NOMO-1 treated with DMSO at 0.1 percent for 48 hours (cell line): Measurements from ENCODE around the gene FZD1.

ENCODE experiments used
- DNase-seq: peaks from one replicate; lab custom pipeline; 2025; ENCODE audit not compliant: unreplicated experiment; lab: John Stamatoyannopoulos, UW

Gene FZD1

DNA sequence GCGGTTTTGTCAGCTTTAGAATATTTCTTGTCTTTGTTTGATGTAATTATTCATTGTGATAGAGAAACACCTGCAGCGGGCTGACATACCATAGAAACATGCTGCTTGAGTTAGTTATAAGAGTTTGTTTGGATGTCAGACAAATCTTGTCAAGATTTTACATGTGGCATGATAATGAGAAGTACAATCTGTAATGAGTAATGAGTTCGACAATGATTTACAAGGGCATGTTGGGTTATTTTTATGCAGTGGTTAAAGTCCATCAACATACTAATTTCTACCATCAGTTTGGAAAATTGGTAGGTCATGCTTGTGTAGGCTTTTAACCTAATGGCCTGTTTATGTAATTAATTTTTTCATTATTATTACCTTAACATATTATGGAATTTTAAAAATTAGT is 31.3 kb downstream of the FZD1 start:
- no peak for DNase-seq

DNA sequence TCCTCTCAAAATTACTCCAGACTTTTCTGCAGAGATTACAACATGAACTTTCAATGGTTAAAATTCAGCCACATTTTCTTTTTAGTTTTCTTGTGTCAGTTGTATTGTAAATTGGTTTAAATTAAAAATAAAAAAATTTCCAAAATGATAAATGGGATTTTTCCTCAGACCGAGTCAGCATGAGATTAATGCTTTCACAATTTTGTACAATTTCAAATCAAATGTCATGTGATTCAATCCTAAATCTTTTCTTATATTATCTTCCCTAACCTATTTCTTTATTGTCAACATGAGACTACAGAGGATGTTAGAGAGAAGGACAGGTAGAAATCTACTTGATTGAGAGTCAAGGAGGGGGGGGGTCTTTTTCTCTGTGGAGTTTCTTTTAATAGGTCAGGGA is 33.7 kb downstream of the FZD1 start:
- DNase-seq: no peak

DNA sequence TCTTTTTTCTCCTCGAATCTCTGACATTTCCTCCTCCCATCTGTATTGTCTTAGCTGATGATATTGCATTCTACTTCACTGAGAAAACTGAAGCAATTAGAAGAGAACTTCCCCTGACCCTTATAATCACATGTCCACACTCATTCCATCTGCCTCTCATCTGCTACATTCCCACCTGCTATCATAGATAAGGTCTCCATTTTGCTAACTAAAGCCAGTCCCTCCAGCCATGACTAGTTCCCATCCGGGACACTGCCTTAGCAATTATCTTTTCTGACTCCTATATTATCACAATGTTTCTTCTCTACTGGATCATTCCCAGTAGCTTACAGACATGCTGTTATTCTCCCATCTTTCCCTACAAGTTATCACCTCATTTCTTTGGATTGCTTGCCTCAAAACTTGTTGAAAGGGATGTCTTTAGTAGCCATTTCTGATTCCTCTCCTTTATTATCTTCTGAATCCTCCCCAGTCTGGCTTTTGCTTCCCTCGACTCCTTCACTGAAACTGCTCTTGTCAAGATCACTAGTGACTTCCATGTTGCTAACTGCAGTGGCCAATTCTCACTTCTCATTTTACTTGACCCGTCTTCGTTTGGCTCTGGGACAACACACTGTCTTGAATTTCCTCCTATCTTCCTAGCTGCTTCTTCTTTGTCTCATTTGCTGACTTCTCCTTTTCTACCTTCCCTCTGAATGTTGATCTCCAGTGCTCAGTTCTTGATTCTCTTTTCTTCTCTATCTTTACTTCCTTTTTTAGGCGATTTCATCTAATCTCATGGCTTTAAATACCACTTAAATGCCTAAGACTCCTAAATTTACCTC is 35.9 kb downstream of the FZD1 start:
- peak; percentile 100 for DNase-seq

DNA sequence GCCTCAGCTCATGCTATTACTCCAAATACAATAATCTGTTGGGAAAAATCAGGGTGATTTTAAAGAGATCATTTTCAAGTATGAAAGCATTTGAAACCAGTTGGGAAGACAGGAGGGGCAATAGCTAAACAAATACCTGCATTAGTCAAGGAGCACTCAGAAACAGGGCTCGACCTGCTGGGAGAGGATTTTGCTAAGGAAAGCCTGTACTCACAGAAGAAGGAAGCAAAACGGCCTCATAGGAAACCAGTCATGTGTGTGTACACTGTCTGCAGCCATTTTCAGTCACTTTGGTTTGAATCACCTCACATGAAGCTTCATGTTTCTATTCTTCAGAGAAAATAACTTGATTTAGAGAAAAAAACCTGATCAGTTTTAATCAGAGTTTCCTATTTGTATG is 38.6 kb downstream of the FZD1 start:
- DNase-seq: no peak

DNA sequence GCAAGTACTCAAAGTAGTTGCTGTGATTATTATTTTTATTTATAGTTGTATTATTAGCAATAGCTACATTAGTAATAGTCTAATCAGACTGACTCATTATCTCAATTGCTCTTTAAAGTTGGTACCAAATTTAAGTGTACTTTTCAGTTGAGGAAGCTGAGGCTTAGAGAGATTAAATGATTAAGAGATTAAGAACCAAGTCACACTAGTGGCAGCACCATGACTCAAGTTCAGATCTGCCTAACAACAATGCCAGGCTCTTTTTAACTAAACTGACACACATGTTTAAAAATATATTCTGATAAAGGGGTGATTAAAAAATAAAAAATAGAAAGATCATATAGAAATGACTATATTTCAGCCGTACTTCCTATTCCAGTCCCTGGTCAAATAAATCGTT is 42.0 kb downstream of the FZD1 start:
- DNase-seq: no peak

DNA sequence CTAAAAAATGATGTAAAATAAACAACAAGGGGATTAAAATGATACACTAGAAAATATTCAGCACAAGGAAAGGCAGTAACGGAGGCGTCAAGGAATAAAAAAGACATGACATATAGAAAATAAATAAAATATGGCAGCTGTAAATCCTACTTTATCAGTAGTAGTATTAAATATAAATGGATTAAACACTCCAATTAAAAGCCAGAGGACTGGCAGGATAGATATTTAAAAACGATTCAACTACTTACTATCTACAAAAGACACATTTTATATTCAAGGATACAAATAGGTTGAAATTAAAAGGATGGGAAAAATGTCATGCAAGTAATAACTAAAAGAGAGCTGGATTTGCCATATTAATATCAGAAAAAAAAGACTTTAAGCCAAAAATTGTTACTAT is 43.2 kb downstream of the FZD1 start:
- no peak for DNase-seq

DNA sequence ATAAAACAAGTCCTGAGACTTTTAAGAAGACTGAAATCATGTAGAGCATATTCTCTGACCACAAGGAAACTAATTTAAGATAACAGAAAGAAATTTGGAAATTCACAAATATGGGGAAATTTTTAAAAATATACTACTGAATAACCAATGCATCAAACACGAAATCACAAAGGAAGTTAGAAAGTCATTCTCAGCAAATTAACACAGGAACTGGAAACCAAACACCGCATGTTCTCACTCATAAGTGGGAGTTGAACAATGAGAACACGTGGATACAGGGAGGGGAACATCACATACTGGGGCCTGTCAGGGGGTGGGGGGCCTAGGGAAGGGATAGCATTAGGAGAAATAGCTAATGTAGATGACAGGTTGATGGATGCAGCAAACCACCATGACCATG is 44.0 kb downstream of the FZD1 start:
- peak; percentile 46 for DNase-seq

DNA sequence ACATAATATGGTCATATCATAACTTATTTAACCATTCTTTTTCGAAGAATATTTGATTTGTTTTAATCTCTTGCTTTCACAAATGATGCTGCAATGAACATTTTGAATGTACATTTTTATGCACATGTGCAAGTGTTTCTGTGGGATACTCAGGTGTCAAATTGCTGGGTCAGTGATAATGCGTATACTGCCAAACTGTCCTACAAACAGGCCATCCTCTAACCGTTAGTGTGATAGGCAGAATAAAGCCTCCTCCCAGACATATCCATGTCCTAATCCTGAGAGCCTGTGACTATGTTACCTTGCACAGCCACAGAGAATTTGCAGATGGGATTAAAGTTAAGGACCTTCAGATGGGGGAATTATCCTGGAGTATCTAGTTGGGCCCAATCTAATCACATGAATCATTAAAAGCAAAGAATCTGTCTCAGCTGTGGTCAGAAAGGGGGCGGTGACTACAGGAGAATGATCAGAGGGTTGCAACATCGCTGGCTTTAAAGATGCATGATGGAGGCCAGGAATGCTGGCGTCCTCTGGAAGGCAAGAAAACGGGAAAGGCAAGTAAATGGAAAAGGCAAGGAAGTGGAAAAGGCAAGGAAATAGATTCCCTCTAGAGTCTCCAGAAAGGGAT is 46.7 kb downstream of the FZD1 start:
- no peak for DNase-seq

DNA sequence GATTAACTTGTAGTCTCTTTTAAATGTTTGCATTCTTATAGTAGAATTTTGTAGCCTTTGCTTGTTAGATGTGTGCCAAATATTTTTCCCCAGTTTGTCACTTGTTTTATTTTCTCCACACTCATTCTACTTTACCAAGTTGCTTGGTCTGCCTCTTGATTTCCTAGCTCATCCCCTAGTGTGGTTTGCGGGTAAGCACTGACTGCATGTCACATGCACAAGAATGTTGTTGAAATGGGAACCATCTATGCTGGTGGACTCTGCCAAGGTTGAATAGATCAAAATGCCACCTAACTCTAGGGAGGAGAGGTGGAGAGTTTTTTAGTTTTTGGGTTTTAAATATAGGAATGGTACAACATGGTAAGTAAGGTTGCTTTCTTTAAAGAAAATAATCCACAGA is 47.6 kb downstream of the FZD1 start:
- DNase-seq: no peak

DNA sequence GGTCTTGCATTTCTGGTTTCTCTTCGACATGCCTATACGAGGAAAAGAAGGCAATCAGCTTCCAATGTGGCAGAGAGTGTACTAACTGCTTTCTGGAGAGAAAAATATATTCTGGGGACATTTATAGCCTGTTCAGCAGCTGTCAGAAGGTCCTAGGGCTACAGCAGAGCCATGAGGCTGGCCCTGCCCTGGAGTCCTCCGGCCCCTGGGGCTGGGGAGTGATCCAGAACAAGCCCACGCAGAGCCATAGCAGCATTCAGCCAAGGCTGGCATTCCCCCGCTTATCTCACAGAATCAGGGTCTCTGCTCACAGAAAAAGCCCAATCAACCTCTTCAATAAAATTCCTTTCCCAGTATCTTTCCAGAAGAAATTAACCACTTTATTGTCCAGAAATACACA is 48.9 kb downstream of the FZD1 start:
- no peak for DNase-seq

DNA sequence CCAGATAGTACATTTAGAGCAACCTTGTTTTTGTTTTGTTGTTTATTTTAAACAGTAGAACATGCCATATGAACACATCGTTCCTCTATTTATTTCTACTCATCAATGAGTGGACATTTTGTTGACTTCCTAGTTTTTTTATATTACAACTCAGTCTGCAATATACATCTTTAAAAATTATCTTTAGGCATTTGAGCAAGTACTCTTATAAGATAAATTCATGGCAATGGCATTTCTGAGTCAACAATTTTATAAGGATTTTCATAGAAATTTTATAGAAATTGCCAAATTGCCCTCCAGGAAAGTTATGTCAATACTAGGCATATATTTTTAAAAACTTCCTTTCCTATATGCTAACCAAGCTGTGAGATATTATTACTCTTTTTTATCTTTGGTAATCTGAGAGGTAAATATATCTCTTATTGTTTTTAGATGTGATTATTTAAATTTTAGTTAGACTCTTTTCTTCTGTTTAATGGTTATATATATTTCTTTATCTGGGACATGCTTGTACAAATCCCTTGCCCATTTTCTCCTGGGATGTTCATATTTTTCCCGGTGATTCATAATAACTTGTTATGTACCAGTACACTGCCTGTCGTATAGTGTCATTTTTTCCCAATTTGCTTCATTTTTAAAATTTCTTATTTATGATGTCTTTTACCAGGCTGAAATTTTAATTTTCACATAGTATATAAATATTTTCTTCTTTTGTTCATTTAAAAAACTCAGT is 50.5 kb downstream of the FZD1 start:
- DNase-seq: no peak

DNA sequence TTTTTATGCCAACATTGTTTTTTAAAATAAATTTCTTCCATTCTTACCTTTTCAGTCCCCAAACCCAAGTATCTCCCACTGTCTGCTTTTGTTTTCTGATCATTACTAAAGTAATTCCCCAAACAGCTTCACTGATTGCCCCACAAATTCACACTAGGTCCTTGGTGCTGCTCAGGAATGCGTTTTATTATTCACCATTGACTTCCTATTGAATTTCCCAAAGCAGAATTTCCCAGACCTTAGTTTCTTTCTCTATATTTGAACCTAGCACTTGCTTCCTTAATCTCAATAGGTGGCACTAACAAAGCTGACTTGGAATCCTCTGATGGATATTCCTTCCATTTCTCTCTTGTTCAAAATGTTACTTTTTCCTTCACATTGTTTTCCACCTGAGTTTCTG is 52.2 kb downstream of the FZD1 start:
- DNase-seq: no peak

DNA sequence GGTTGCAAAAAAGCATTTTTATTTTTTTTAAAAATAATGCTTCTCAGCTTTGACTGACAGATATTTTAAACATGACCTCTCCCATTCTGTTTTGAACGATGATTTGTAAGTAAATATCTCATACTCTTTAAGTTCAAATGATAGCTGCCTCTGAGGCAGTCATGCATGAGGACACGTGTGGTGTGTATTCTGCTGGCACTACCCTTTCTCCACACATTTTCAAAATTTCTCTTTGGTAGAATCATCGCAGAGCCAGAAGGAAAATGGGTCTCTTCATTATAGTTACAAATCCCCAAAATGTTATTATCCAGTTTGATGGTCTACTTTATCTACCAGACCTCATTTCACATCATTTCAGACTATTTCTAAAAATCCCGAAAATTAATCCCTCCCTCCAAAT is 55.1 kb downstream of the FZD1 start:
- DNase-seq: no peak

DNA sequence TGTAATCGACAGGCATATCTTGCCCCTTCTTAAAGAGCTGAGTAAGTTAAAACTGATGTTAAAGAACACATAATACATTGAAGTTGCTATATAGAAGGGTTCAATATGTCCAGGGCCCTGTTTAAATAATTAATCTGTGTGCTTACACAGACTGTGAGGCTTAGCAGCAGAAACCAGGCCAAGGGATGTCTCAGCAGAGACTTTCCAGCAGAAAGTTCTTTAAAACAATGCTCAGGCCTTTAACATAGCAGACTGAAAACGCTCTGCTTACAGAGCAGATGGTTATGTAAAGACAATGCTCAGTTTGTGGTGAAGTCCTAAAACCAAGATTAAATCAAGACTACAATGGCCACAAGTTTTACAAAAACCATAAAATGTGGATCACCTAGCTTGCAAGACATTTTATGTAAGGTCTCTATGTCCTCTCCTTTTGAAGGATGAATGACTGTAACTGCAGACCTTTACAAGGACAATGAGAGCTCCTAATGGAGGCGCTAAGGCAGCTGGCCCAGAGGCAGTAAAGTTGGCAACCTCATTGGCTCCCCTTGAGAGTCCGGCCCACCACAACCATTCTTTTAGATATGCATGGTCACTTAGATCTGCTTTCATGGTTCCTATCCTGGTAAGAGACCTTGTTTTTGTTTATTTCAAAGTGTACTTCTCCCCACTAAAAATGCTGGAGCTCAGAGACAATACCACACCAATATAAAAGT is 56.3 kb downstream of the FZD1 start:
- no peak for DNase-seq
